MM.1S (cell line): Measurements from ENCODE around the gene HSD3B1.

Experiments used
- EZH2phosphoT487 ChIP-seq: fragments of 300-600 bp; sonication (generic); IDR thresholded peaks from 2 replicates; pipeline ENCODE4 v1.6.1; 2018; ENCODE audit warnings: antibody characterized with exemption, low read length
- TF ChIP-seq, protein P1 (sequence below): fragments of 300-600 bp; sonication (generic); IDR thresholded peaks from 2 replicates; pipeline ENCODE4 v1.5.1; 2016; ENCODE audit warnings: antibody characterized with exemption, low read length, mixed read lengths

DNA sequence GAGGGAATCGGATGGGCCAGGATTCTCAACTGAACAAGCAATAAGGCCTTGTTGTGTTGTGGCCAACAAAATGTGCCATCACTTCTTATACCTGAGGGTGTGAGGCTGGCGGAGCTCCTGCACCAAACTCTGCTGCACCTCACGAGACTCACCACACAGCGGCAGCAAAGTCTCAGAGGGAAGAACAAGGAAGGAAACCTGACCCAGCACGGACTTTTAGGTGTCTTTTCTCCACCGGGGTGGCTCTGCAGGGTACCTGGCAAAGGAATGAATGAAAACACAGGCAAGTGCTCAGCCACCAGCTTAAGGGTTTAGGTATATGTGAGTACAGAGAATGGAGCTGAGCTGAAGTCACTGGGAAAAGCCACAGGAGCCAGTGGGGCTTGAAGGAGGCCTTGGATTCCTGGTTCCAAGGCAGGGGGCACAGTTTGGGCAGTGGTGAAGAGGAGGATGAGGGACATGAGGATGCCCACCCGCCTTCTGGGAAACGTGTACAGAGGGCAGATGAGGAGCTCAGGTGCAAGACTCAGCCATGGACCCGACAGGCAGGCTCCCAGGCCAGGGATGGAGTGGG, 31.1 kb upstream of the HSD3B1 start:
- TF ChIP-seq, protein P1, sequence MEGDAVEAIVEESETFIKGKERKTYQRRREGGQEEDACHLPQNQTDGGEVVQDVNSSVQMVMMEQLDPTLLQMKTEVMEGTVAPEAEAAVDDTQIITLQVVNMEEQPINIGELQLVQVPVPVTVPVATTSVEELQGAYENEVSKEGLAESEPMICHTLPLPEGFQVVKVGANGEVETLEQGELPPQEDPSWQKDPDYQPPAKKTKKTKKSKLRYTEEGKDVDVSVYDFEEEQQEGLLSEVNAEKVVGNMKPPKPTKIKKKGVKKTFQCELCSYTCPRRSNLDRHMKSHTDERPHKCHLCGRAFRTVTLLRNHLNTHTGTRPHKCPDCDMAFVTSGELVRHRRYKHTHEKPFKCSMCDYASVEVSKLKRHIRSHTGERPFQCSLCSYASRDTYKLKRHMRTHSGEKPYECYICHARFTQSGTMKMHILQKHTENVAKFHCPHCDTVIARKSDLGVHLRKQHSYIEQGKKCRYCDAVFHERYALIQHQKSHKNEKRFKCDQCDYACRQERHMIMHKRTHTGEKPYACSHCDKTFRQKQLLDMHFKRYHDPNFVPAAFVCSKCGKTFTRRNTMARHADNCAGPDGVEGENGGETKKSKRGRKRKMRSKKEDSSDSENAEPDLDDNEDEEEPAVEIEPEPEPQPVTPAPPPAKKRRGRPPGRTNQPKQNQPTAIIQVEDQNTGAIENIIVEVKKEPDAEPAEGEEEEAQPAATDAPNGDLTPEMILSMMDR: peak; percentile 52
- TF ChIP-seq EZH2phosphoT487: no peak
